NCI-H526 (cell line): ENCODE data around the gene NFKB1.

Experiments used
- DNase-seq, 2 experiments: peaks; one replicate each; lab custom pipeline; 2025; lab: John Stamatoyannopoulos, UW

Gene NFKB1

GRCh38 chr4:102500352-102500695 lies 835 bp upstream of the NFKB1 start:
- peak in 1 of 2 experiments; percentile 7 for DNase-seq

GRCh38 chr4:102501447-102501696 lies 213 bp downstream of the NFKB1 start:
- peak in 1 of 2 experiments; percentile 75 for DNase-seq

GRCh38 chr4:102502543-102502818 lies 1.3 kb downstream of the NFKB1 start:
- DNase-seq, result no peak

- DNase-seq, result peak in 1 of 2 experiments; percentile 50
Measured at GRCh38 chr4:102503301-102503746, 2.2 kb downstream of the NFKB1 start.

- no peak for DNase-seq
Measured at GRCh38 chr4:102503831-102504786, 3.0 kb downstream of the NFKB1 start.

GRCh38 chr4:102504941-102505340 lies 3.8 kb downstream of the NFKB1 start:
- DNase-seq, result no peak

- no peak for DNase-seq
Measured at GRCh38 chr4:102505708-102506107, 4.5 kb downstream of the NFKB1 start.

- no peak for DNase-seq
Measured at GRCh38 chr4:102506523-102506922, 5.4 kb downstream of the NFKB1 start.

- no peak for DNase-seq
Measured at GRCh38 chr4:102511830-102512605, 10.9 kb downstream of the NFKB1 start.

- no peak for DNase-seq
Measured at GRCh38 chr4:102514298-102514964, 13.3 kb downstream of the NFKB1 start.

GRCh38 chr4:102517753-102518152 lies 16.6 kb downstream of the NFKB1 start:
- DNase-seq, result no peak

- no peak for DNase-seq
Measured at GRCh38 chr4:102518703-102519131, 17.6 kb downstream of the NFKB1 start.

GRCh38 chr4:102519925-102520324 lies 18.8 kb downstream of the NFKB1 start:
- no peak for DNase-seq

- no peak for DNase-seq
Measured at GRCh38 chr4:102521570-102521969, 20.4 kb downstream of the NFKB1 start.

- no peak for DNase-seq
Measured at GRCh38 chr4:102522031-102522440, 20.9 kb downstream of the NFKB1 start.

GRCh38 chr4:102524691-102525090 lies 23.5 kb downstream of the NFKB1 start:
- no peak for DNase-seq

GRCh38 chr4:102525097-102525496 lies 23.9 kb downstream of the NFKB1 start:
- DNase-seq, result no peak

GRCh38 chr4:102525504-102525903 lies 24.3 kb downstream of the NFKB1 start:
- DNase-seq, result no peak

GRCh38 chr4:102526532-102526931 lies 25.4 kb downstream of the NFKB1 start:
- no peak for DNase-seq

GRCh38 chr4:102527695-102528283 lies 26.6 kb downstream of the NFKB1 start:
- no peak for DNase-seq

- DNase-seq, result no peak
Measured at GRCh38 chr4:102529977-102530376, 28.8 kb downstream of the NFKB1 start.

- no peak for DNase-seq
Measured at GRCh38 chr4:102530986-102531385, 29.8 kb downstream of the NFKB1 start.
